Hepatocyte (in vitro differentiated cells): ENCODE data around the gene MOK.

Source experiments
- CTCF ChIP-seq: fragments of 200-600 bp; sonication (generic); IDR thresholded peaks from 2 replicates; pipeline ENCODE4 v1.5.1; 2016; ENCODE audit warnings: antibody characterized with exemption, mild to moderate bottlenecking; ENCODE audit not compliant: poor library complexity
- EZH2phosphoT487 ChIP-seq: fragments of 200-600 bp; sonication (generic); IDR thresholded peaks from one replicate; pipeline ENCODE4 v1.6.1; 2018; ENCODE audit warnings: antibody characterized with exemption, mild to moderate bottlenecking, low read depth, moderate library complexity; ENCODE audit not compliant: unreplicated experiment, severe bottlenecking

GRCh38 chr14:102208741-102209140 is 96.2 kb downstream of the MOK start:
- TF ChIP-seq EZH2phosphoT487 (no peak), CTCF (no peak)
